K562 (cell line): ENCODE results near the gene UBAP1L. TPM values are rescaled to one million over a fixed set of nuclear protein-coding genes. Genes with fewer than 3 reads are reported as not detected.

ENCODE experiments used
- ATAC-seq: fragments of 200-7000 bp; cut with Tn5 transposase; 3 replicates; pipeline ENCODE4 v1.9.1; 2020; ENCODE audit warnings: moderate library complexity
- BruUV-seq: library from RNA; stranded (reverse); fragments of 400-500 nt; replicated peaks from 2 replicates; lab custom pipeline; 2021; lab: Mats Ljungman, UMichigan
- CTCF ChIA-PET: fragments of 300-600 bp; formaldehyde crosslinking; extraction: SDS; loops from one replicate; lab custom pipeline; 2021; ENCODE audit warnings: low intra/inter-chr PET ratio; lab: Yijun Ruan, JAX
- POLR2A ChIA-PET: fragments of 300-600, 350-650 bp; sonication (Branson Sonifier 250); formaldehyde crosslinking; extraction: SDS; loops from one replicate; lab custom pipeline; 2021; ENCODE audit warnings: antibody characterized with exemption, inconsistent platforms; lab: Yijun Ruan, JAX
- DNase-seq, 4 experiments: peaks; one replicate each; pipeline versions ENCODE4 v3.0.0 to v3.0.0-alpha.2; 2011 to 2018; ENCODE audit warnings: low spot score in 3 of 4, mixed read lengths in 3 of 4; ENCODE audit errors: extremely low read depth in 1 of 4
- FAIRE-seq: peaks from 2 replicates; lab custom pipeline; 2011; peaks lifted over from hg19 to GRCh38; lab: Jason Lieb, UNC
- H2AFZ ChIP-seq: 2 replicates; pipeline ENCODE4 v1.6.0; 2011; ENCODE audit warnings: low read depth, low read length, control low read depth, inconsistent platforms
- H3K27ac ChIP-seq: fragments of 200-600 bp; 3 replicates; pipeline ENCODE4 v1.8.0; 2011; ENCODE audit warnings: low read depth, mild to moderate bottlenecking, control low read depth, inconsistent platforms, low read length, moderate library complexity, mixed read lengths; ENCODE audit errors: extremely low read depth
- H3K27me3 ChIP-seq, 2 experiments: fragments of 300-600 bp in 1 of 2; 2 replicates in 1 of 2; 3 replicates in 1 of 2; pipeline versions ENCODE4 v1.6.0 to v1.8.0; 2011; ENCODE audit warnings: inconsistent platforms in 2 of 2, low read length in 2 of 2, mild to moderate bottlenecking in 1 of 2, mixed read lengths in 1 of 2, moderate library complexity in 1 of 2; ENCODE audit not compliant: control insufficient read depth in 2 of 2, insufficient read depth in 2 of 2
- H3K36me3 ChIP-seq: fragments of 300-600 bp; 3 replicates; pipeline ENCODE4 v1.8.0; 2011; ENCODE audit warnings: mild to moderate bottlenecking, low read length, inconsistent platforms; ENCODE audit not compliant: control insufficient read depth, insufficient read depth
- H3K4me1 ChIP-seq, 2 experiments: fragments of 200-600 bp in 1 of 2; replicated peaks in 1 of 2; 2 replicates in 1 of 2; 3 replicates in 1 of 2; pipeline versions ENCODE4 v1.5.1 to v1.8.0; 2011; ENCODE audit warnings: inconsistent platforms in 2 of 2, low read length in 2 of 2, mild to moderate bottlenecking in 1 of 2, mixed read lengths in 1 of 2, moderate library complexity in 1 of 2; ENCODE audit not compliant: control insufficient read depth in 2 of 2, insufficient read depth in 2 of 2
- H3K4me2 ChIP-seq: 2 replicates; pipeline ENCODE4 v1.6.1; 2011; ENCODE audit warnings: low read length, control low read depth, inconsistent platforms, mixed read lengths; ENCODE audit not compliant: insufficient read depth
- H3K4me3 ChIP-seq: fragments of 200-600 bp; sonication (generic), shearing (Covaris generic); 2 replicates; pipeline ENCODE4 v1.5.1; 2016; ENCODE audit warnings: control low read depth, inconsistent platforms
- H3K79me2 ChIP-seq: fragments of 200-600 bp; 3 replicates; pipeline ENCODE4 v1.8.0; 2011; ENCODE audit warnings: low read length, inconsistent platforms; ENCODE audit not compliant: control insufficient read depth, insufficient read depth
- H3K9ac ChIP-seq, 2 experiments: 2 replicates each; pipeline versions ENCODE4 v1.6.0 to v1.6.1; 2011; ENCODE audit warnings: low read depth in 2 of 2, low read length in 2 of 2, control low read depth in 1 of 2, inconsistent platforms in 1 of 2, mild to moderate bottlenecking in 1 of 2, mixed read lengths in 1 of 2; ENCODE audit not compliant: insufficient read depth in 1 of 2
- H3K9me1 ChIP-seq: one replicate; pipeline ENCODE4 v1.6.0; 2011; ENCODE audit warnings: inconsistent platforms, mild to moderate bottlenecking, low read length, moderate library complexity; ENCODE audit not compliant: control insufficient read depth, insufficient read depth
- H3K9me3 ChIP-seq: replicated peaks from 2 replicates; pipeline ENCODE4 v1.5.1; 2011; ENCODE audit warnings: low read depth, low read length, inconsistent platforms; ENCODE audit not compliant: control insufficient read depth, insufficient read depth
- H4K20me1 ChIP-seq: replicated peaks from 2 replicates; pipeline ENCODE4 v1.6.1; 2011; ENCODE audit warnings: low read length, inconsistent platforms, mixed read lengths; ENCODE audit not compliant: control insufficient read depth, insufficient read depth
- ATF4 ChIP-seq: fragments of 450-650 bp; formaldehyde crosslinking; IDR thresholded peaks from 2 replicates; pipeline ENCODE4 v1.4.0; 2022; ENCODE audit warnings: mild to moderate bottlenecking, moderate library complexity
- E2F1 ChIP-seq: sonication (generic); formaldehyde crosslinking; IDR thresholded peaks from 2 replicates; pipeline ENCODE4 v1.8.1; 2023; ENCODE audit warnings: mild to moderate bottlenecking, missing genetic modification reagents, moderate library complexity
- ELF4 ChIP-seq: fragments of 450-650 bp; formaldehyde crosslinking; IDR thresholded peaks from 2 replicates; pipeline ENCODE4 v1.4.0; 2022; ENCODE audit warnings: missing genetic modification characterization
- STAT6 ChIP-seq: sonication (generic); formaldehyde crosslinking; IDR thresholded peaks from 2 replicates; pipeline ENCODE4 v1.8.1; 2023; ENCODE audit warnings: mild to moderate bottlenecking, missing genetic modification reagents
- TFAM ChIP-seq: fragments of 250-450 bp; sonication (Bioruptor Pico); conservative IDR thresholded peaks from 2 replicates; pipeline ENCODE4 v1.5.0; 2021; ENCODE audit warnings: mild to moderate bottlenecking, moderate library complexity
- THRB ChIP-seq: fragments of 450-650 bp; formaldehyde crosslinking; conservative IDR thresholded peaks from 2 replicates; pipeline ENCODE4 v1.4.0; 2022; ENCODE audit warnings: mild to moderate bottlenecking, missing genetic modification characterization
- WGBS: fragments of 100-300 bp; shearing (Covaris generic); methylation state at CpG from one replicate; pipeline ENCODE4 v1.1.6; 2016; ENCODE audit warnings: low coverage, mixed read lengths; ENCODE audit not compliant: insufficient coverage; ENCODE audit errors: missing lambda C conversion rate; 5-methylcytosine and 5-hydroxymethylcytosine counted together
- in situ Hi-C: fragments of 300-500 bp; cut with MboI; formaldehyde crosslinking; loops from 4 replicates; pipeline ENCODE4 v1.15.0; 2018; ENCODE audit warnings: inconsistent platforms, mixed read lengths
- intact Hi-C: fragments of 100-400 bp; cut with micrococcal nuclease; formaldehyde crosslinking; loops from 2 replicates; pipeline ENCODE4 v1.14.2; 2022
- polyA plus RNA-seq, 8 experiments: library from polyadenylated mRNA; depleted of rRNA in 4 of 8; stranded (reverse) in 5 of 8; unstranded in 3 of 8; fragments of >200 nt; fragmentation: Nextera tagmentation in 2 of 8; fragmentation: Illumina TruSeq in 1 of 8; extraction: Ambion mirVana in 2 of 8; extraction: Trizol in 1 of 8; gene quantifications; 2 replicates each; pipeline versions ENCODE4 v1.2.1 to v1.2.3, GENCODE V29; 2011 to 2014; ENCODE audit warnings: inconsistent platforms in 1 of 8, missing spikeins in 1 of 8
- total RNA-seq, 7 experiments: library from RNA; depleted of rRNA in 6 of 7; stranded (reverse); fragments of >200 nt in 6 of 7; fragmentation: Illumina TruSeq in 2 of 7; extraction: Trizol in 2 of 7; gene quantifications; 2 replicates each; pipeline versions ENCODE4 v1.2.1 to v1.2.3, GENCODE V29; 2011 to 2021; ENCODE audit warnings: low replicate concordance in 1 of 7

Gene UBAP1L
- total and polyA plus RNA-seq, 9 of the 15 experiments (the other 6 are each of a cell fraction or from before 2014, with no cell fraction given), result 0.16 to 0.71 (median 0.41) TPM; not detected in 2

- FAIRE-seq (no peak), ATAC-seq (no peak), DNase-seq (no peak)
- intact Hi-C loops (no loop called here), in situ Hi-C loops (no loop called here)
- no peaks in the 10 kb centered on the region for H3K9me3 ChIP-seq
- peaks cover 1% of the 10 kb centered on the region; the same call in 1 of the 3 replicates for H3K36me3 ChIP-seq
- POLR2A ChIA-PET, result interaction anchor here (0.6 kb wide), 1 partner anchor 88 kb away, joined by 3 read pairs; no protein-coding TSS in a partner anchor
- peaks cover 0 to 8% of the 10 kb centered on the region in 2 experiments; a peak in 1 of 5 replicates for H3K4me1 ChIP-seq
- H2AFZ ChIP-seq, result no peak overlapping the region
- CTCF ChIA-PET, result no interaction called here
- H3K27me3 ChIP-seq, result no peaks in the 10 kb centered on the region; a peak in 2 of 5 replicates
- 37% methylated on average over 17 of the region's 17 CpGs for WGBS
- no peak overlapping the region for H3K4me3 ChIP-seq
- no peak overlapping the region for H3K27ac ChIP-seq
- no peaks in the 10 kb centered on the region for H4K20me1 ChIP-seq
- no peak overlapping the region for H3K4me2 ChIP-seq
- TF ChIP-seq TFAM (CRISPR knock-in tag) (no peak), THRB (CRISPR knock-in tag) (no peak), STAT6 (no peak), E2F1 (CRISPR knock-in tag) (no peak), ELF4 (no peak), ATF4 (CRISPR knock-in tag) (no peak)
- H3K79me2 ChIP-seq, result no peaks in the 10 kb centered on the region
- no peaks in the 10 kb centered on the region for H3K9me1 ChIP-seq
- BruUV-seq, result no TSS peak
- no peak overlapping the region for H3K9ac ChIP-seq
These were observed 21.8 kb downstream of the UBAP1L start for GRCh38 chr15:65092911-65093792.
